Neural progenitor cell (in vitro differentiated cells): ENCODE results near the gene CAMK2A. TPM values are rescaled to one million over a fixed set of nuclear protein-coding genes. Genes with fewer than 3 reads are reported as not detected.

Source experiments
- DNase-seq: peaks from one replicate; pipeline ENCODE4 v3.0.0-alpha.2; 2016; ENCODE audit warnings: low spot score
- H2AFZ ChIP-seq: fragments of 200-600 bp; sonication (generic); replicated peaks from 2 replicates; pipeline ENCODE4 v1.6.1; 2016; ENCODE audit warnings: antibody characterized with exemption
- H3F3A ChIP-seq: fragments of 200-600 bp; sonication (generic); 2 replicates; pipeline ENCODE4 v1.6.1; 2016; ENCODE audit warnings: antibody characterized with exemption, low read depth
- H3K27ac ChIP-seq: fragments of 200-600 bp; sonication (generic); 2 replicates; pipeline ENCODE4 v1.5.1; 2016; ENCODE audit warnings: mild to moderate bottlenecking
- H3K27me3 ChIP-seq: fragments of 200-600 bp; sonication (generic); 2 replicates; pipeline ENCODE4 v1.6.1; 2016; ENCODE audit warnings: mild to moderate bottlenecking, moderate library complexity
- H3K36me3 ChIP-seq: fragments of 200-600 bp; sonication (generic); 2 replicates; pipeline ENCODE4 v1.5.1; 2016
- H3K4me1 ChIP-seq: fragments of 200-600 bp; sonication (generic); 2 replicates; pipeline ENCODE4 v1.6.1; 2016; ENCODE audit warnings: mixed run types
- H3K4me2 ChIP-seq: fragments of 200-600 bp; sonication (generic); 2 replicates; pipeline ENCODE4 v1.6.1; 2016
- H3K4me3 ChIP-seq: fragments of 200-600 bp; sonication (generic); 2 replicates; pipeline ENCODE4 v1.5.1; 2016
- H3K79me2 ChIP-seq: fragments of 200-600 bp; sonication (generic); 2 replicates; pipeline ENCODE4 v1.6.1; 2016; ENCODE audit warnings: low read depth
- H3K9ac ChIP-seq: fragments of 200-600 bp; sonication (generic); 2 replicates; pipeline ENCODE4 v1.6.1; 2016
- H3K9me3 ChIP-seq: fragments of 200-600 bp; sonication (generic); 2 replicates; pipeline ENCODE4 v1.5.1; 2016; ENCODE audit warnings: low read depth
- H4K20me1 ChIP-seq: fragments of 200-600 bp; sonication (generic); 2 replicates; pipeline ENCODE4 v1.6.1; 2016; ENCODE audit warnings: low read depth
- H3K27ac Mint-ChIP-seq: 3 replicates; pipeline ENCODE4 v1.8.0; 2021; ENCODE audit warnings: mixed read lengths
- H3K27me3 Mint-ChIP-seq: 2 replicates; pipeline ENCODE4 v1.8.0; 2022; ENCODE audit warnings: low read depth, mild to moderate bottlenecking, inconsistent platforms, moderate library complexity, mixed read lengths; ENCODE audit not compliant: insufficient read depth
- H3K36me3 Mint-ChIP-seq: 3 replicates; pipeline ENCODE4 v1.8.0; 2021; ENCODE audit warnings: mixed read lengths
- H3K4me1 Mint-ChIP-seq: 3 replicates; pipeline ENCODE4 v1.8.0; 2021; ENCODE audit warnings: mixed read lengths
- H3K4me3 Mint-ChIP-seq: 3 replicates; pipeline ENCODE4 v1.8.0; 2021; ENCODE audit warnings: mild to moderate bottlenecking, moderate library complexity, mixed read lengths
- H3K9me3 Mint-ChIP-seq: 3 replicates; pipeline ENCODE4 v1.8.0; 2020; ENCODE audit warnings: mixed read lengths
- EZH2 ChIP-seq: fragments of 200-600 bp; sonication (generic); IDR thresholded peaks from 2 replicates; pipeline ENCODE4 v1.6.1; 2017; ENCODE audit warnings: antibody characterized with exemption, mild to moderate bottlenecking, moderate library complexity
- EZH2phosphoT487 ChIP-seq: fragments of 200-600 bp; sonication (generic); IDR thresholded peaks from 2 replicates; pipeline ENCODE4 v1.6.1; 2017; ENCODE audit warnings: antibody characterized with exemption
- total RNA-seq: library from RNA; depleted of rRNA; stranded (reverse); fragments of >200 nt; gene quantifications from 2 replicates; pipeline ENCODE4 v1.2.3, GENCODE V29; 2015; ENCODE audit warnings: low replicate concordance
- TF ChIP-seq, protein P1 (sequence below): fragments of 200-600 bp; sonication (generic); IDR thresholded peaks from 2 replicates; pipeline ENCODE4 v1.5.1; 2017; ENCODE audit warnings: antibody characterized with exemption, mild to moderate bottlenecking

The CAMK2A gene
- total RNA-seq, 1 donor from 2014 or later, result 0.09 TPM

- Mint-ChIP-seq H3K4me3 (no peak overlapping the region), H3K9me3 (no peaks in the 10 kb centered on the region), H3K27me3 (peaks cover 2% of the 10 kb centered on the region), H3K36me3 (no peaks in the 10 kb centered on the region), H3K27ac (no peak overlapping the region), H3K4me1 (peaks cover 7% of the 10 kb centered on the region)
- H3K9me3 ChIP-seq, result no peaks in the 10 kb centered on the region
- H3K36me3 ChIP-seq, result no peaks in the 10 kb centered on the region
- H3K27ac ChIP-seq, result no peak overlapping the region
- peaks cover 4% of the 10 kb centered on the region for H3K4me1 ChIP-seq
- peaks cover 12% of the 10 kb centered on the region for H3K27me3 ChIP-seq
- no peak overlapping the region for H3K9ac ChIP-seq
- H4K20me1 ChIP-seq, result no peaks in the 10 kb centered on the region
- H3K79me2 ChIP-seq, result no peaks in the 10 kb centered on the region
- TF ChIP-seq EZH2phosphoT487 (no peak), EZH2 (no peak)
- TF ChIP-seq, protein P1, sequence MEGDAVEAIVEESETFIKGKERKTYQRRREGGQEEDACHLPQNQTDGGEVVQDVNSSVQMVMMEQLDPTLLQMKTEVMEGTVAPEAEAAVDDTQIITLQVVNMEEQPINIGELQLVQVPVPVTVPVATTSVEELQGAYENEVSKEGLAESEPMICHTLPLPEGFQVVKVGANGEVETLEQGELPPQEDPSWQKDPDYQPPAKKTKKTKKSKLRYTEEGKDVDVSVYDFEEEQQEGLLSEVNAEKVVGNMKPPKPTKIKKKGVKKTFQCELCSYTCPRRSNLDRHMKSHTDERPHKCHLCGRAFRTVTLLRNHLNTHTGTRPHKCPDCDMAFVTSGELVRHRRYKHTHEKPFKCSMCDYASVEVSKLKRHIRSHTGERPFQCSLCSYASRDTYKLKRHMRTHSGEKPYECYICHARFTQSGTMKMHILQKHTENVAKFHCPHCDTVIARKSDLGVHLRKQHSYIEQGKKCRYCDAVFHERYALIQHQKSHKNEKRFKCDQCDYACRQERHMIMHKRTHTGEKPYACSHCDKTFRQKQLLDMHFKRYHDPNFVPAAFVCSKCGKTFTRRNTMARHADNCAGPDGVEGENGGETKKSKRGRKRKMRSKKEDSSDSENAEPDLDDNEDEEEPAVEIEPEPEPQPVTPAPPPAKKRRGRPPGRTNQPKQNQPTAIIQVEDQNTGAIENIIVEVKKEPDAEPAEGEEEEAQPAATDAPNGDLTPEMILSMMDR, result no peak
- no peak overlapping the region for H3K4me3 ChIP-seq
- no peaks in the 10 kb centered on the region for H3F3A ChIP-seq
- no peak overlapping the region for H3K4me2 ChIP-seq
- no peak for DNase-seq
- no peak overlapping the region for H2AFZ ChIP-seq
Observed at GRCh38 chr5:150217038-150217437, 72.5 kb downstream of the CAMK2A start.

- H3K4me3 Mint-ChIP-seq, result no peak overlapping the region
- no peak overlapping the region for H2AFZ ChIP-seq
Observed at GRCh38 chr5:150215979-150216944, 73.3 kb downstream of the CAMK2A start.

GRCh38 chr5:150214289-150214688 lies 75.3 kb downstream of the CAMK2A start:
- TF ChIP-seq EZH2, result no peak
- TF ChIP-seq, protein P1, result no peak
- Histone ChIP-seq H3K27me3 (peaks cover 12% of the 10 kb centered on the region), H3K9ac (no peak overlapping the region), H3F3A (no peaks in the 10 kb centered on the region), H3K4me2 (no peak overlapping the region), H3K9me3 (no peaks in the 10 kb centered on the region), H3K79me2 (no peaks in the 10 kb centered on the region), H4K20me1 (no peaks in the 10 kb centered on the region), H3K36me3 (no peaks in the 10 kb centered on the region), H3K27ac (no peak overlapping the region), H3K4me3 (no peak overlapping the region), H2AFZ (no peak overlapping the region), H3K4me1 (peaks cover 6% of the 10 kb centered on the region)
- DNase-seq, result no peak
- no peaks in the 10 kb centered on the region for H3K9me3 Mint-ChIP-seq
- H3K4me3 Mint-ChIP-seq, result no peak overlapping the region
- H3K27me3 Mint-ChIP-seq, result peaks cover 6% of the 10 kb centered on the region
- H3K27ac Mint-ChIP-seq, result peak overlapping the region; percentile 74
- H3K36me3 Mint-ChIP-seq, result no peaks in the 10 kb centered on the region
- H3K4me1 Mint-ChIP-seq, result peaks cover 20% of the 10 kb centered on the region

More at GRCh38 chr5:150215979-150216944, 73.3 kb downstream of the CAMK2A start:
- Histone ChIP-seq H3K9ac (no peak overlapping the region), H3K4me2 (no peak overlapping the region), H3K27me3 (peaks cover 12% of the 10 kb centered on the region), H3K4me3 (no peak overlapping the region), H3K79me2 (no peaks in the 10 kb centered on the region), H3F3A (no peaks in the 10 kb centered on the region), H3K9me3 (no peaks in the 10 kb centered on the region), H3K4me1 (peaks cover 7% of the 10 kb centered on the region), H3K36me3 (no peaks in the 10 kb centered on the region), H3K27ac (no peak overlapping the region), H4K20me1 (no peaks in the 10 kb centered on the region)
- no peak for TF ChIP-seq EZH2
- TF ChIP-seq, protein P1, result no peak
- TF ChIP-seq EZH2phosphoT487, result no peak
- peaks cover 14% of the 10 kb centered on the region for H3K4me1 Mint-ChIP-seq
- no peaks in the 10 kb centered on the region for H3K36me3 Mint-ChIP-seq
- no peak overlapping the region for H3K27ac Mint-ChIP-seq
- peaks cover 2% of the 10 kb centered on the region for H3K27me3 Mint-ChIP-seq
- DNase-seq, result no peak
- H3K9me3 Mint-ChIP-seq, result no peaks in the 10 kb centered on the region
